HG03575 (cell line): Measurements from ENCODE around the gene ERVH48-1.
"Not testable (repeated sequence)": the region's sequence is repeated elsewhere in the genome, so short reads cannot be mapped to it uniquely, and the experiment has no call there.

Source experiments
- ATAC-seq: cut with Tn5 transposase; IDR thresholded peaks from one replicate; pipeline ENCODE4 v1.9.1; 2021; ENCODE audit not compliant: unreplicated experiment, insufficient number of reproducible peaks, low FRiP score; ENCODE audit errors: extremely low read depth

Gene ERVH48-1

DNA sequence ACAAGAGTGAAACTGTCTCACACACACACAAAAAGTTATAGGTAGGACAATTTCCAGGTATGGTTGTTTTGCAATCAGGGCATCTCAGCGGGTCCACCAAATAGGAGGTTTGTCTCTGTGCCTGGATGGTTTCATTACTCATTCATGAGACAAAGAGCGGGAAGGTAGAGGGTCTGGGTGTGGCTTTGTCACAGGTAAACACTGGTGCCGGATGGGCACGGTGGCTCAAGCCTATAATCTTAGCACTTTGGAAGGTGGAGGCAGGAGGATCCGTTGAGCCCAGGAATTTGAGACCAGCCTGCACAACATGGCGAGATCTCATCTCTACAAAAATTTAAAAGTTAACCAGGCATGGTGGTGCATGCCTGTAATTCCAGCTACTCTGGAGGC is 16.3 kb upstream of the ERVH48-1 start:
- ATAC-seq, result no peak

GRCh38 chr21:42939582-42940413 is 14.4 kb upstream of the ERVH48-1 start:
- no peak for ATAC-seq

DNA sequence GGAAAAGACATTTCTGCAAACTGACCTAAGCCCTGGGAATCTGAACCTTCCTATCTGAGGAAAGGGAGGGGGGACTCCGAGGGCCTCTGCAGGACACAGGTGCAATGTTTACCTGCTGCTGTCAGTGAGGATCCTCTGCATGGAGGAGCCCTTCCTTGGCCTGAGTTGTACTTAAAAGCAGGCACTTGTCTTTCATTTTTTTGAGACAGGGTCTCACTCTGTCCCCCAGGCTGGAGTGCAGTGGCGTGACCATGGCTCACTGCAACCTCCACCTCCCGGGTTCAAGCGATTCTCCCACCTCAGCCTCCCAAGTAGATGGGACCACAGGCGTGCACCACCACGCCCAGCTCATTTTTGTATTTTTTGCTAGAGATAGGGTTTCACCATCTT is 13.2 kb upstream of the ERVH48-1 start:
- not testable (repeated sequence) for ATAC-seq

DNA sequence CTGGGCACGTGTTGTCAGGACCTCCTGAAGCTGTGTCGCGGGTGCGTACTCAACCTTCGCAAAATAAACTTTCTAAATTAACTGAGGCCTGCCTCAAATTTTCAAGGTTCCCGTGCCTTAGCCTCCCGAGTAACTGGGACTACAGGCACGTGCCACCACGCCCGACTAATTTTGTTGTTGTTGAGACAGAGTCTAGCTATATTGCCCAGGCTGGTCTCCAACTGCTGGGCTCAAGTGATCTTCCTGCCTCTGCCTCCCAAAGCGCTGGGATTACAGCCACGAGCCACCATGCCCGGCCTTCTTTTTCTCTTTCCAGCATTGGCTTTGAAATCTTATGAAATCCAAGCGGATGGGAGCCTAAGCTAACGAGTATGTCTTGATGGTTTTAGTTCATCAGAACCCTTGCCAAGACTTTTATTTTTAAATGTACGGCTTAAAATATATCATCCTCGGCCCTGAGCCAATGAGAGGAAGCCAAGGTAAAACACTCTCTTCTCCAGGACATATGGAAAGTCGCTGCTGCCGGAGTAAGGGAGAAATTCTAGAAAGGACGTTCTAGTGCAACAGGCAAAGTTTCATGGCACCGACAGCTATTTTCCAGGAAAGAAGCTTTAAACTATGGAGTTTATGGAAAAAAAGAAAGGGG is 12.7 kb upstream of the ERVH48-1 start:
- ATAC-seq, result no peak

DNA sequence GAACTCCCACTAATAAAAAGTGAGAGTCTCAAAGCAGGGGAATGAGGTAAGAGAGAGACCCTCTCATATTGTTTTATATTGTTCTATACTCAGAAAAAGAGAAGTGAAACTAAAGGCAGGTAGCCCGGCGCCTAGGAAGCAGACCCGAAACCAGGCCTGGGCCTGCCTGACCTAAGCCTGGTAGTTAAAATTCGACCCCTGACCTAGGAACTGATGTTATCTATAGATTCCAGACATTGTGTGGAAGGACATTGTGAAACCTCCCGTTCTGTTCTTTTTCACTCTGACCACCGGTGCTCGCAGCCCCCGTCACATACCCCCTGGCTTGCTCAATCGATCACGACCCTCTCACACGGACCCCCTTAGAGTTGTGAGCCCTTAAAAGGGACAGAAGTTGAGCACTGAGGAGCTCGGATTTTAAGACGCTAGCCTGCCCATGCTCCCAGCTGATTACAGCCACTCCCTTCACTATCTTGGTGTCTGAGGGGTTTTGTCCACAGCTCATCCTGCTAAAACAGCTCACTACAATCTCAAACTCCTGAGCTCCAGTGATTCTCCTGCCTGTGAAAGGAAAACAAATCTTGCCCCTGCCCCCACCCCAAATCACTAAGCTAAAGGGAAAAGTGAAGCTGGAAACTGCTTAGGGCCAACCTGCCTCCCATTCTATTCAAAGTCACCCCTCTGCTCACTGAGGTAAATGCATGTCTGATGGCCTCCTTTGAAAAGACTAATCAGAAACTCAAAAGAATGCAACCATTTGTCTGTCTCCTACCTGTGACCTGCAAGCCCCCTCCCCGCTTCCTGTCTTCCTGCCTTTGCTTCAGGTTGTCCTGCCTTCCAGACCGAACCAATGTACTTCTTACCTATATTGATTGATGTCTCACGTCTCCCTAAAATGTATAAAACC is 11.9 kb upstream of the ERVH48-1 start:
- ATAC-seq, result not testable (repeated sequence)

DNA sequence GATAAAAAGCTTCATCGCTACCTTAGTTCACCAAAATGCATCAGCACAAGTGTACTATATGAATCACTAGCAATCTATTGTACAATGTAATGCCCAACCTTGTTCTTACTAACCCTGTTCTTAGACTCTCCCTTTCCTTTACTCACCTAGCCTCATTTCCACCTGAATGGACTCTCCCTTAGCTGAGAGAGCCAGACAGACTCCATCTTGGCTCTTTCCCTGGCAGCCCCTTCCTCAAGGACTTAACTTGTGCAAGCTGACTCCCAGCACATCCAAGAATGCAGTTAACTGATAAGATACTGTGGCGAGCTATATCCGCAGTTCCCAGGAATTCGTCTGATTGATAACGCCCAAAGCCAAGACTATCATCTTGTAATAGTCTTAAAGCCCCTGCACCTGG is 10.9 kb upstream of the ERVH48-1 start:
- not testable (repeated sequence) for ATAC-seq

GRCh38 chr21:42933973-42934372 is 8.5 kb upstream of the ERVH48-1 start:
- ATAC-seq, result not testable (repeated sequence)

DNA sequence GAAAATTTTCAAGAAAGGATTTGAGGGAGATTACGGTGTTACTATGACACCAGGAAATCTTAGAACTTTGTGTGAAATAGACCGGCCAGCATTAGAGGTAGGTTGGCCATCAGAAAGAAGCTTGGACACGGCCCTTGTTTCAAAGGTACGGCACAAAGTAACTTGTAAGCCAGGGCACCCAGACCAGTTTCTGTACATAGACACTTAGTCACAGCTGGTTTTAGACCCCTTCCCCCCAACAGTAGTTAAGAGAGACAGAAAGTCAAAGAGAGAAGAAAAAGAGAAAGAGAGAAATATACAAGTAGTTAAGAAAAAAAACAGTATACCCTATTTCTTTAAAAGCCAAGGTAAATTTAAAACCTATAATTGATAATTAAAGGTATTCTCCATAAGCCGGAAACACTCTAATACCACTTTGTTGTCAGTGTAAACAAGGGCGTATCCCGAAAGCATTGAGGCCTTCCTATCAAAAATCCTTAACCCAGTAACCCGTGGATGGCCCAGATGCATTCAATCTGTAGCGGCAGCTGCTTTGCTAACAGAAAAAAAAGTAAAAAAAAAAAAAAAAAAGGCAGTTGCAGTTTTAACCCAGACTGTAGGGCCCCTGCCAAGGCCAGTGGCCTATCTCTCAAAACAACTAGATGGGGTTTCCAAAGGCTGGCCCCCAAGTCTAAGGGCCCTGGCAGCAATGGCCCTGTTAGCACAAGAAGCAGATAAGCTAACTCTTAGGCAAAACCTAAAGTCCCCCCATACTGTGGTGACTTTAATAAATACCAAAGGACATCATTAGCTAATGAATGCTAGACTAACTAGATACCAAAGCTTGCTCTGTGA is 7.9 kb upstream of the ERVH48-1 start:
- not testable (repeated sequence) for ATAC-seq

- not testable (repeated sequence) for ATAC-seq
Measured at GRCh38 chr21:42932378-42933136, 7.1 kb upstream of the ERVH48-1 start.

GRCh38 chr21:42931560-42932235 is 6.3 kb upstream of the ERVH48-1 start:
- ATAC-seq, result no peak

GRCh38 chr21:42929969-42930368 is 4.5 kb upstream of the ERVH48-1 start:
- no peak for ATAC-seq

DNA sequence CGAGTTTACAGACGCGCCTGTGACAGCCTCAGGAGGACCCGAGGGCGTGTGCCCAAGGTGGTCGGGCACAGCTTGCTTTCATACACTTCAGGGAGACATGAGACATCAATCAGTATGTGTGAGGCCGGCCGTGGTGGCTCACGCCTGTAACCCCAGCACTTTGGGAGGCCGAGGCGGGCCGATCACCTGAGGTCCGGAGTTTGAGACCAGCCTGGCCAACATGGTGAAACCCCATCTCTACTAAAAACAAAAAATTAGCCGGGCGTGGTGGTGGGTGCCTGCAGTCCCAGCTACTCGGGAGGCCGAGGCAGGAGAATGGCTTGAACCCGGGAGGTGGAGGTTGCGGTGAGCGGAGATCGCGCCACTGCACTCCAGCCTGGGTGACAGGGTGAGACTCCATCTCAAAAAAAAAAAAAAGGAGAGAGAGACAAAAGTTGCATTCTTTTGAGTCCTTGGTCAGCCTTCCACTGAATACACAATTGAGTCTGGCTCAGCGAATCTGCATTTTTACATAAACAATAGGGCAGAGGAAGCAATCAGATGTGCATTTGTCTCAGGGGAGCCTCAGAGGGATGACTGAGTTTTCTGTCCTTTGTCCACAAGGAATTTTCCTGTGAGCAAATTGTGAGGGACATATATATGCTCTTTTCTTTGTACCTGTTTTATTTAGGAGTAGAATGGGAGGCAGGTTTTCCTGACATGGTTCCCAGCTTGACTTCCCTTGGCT is 2.2 kb upstream of the ERVH48-1 start:
- not testable (repeated sequence) for ATAC-seq

- no peak for ATAC-seq
Measured at GRCh38 chr21:42924433-42924751, 1.0 kb downstream of the ERVH48-1 start.

GRCh38 chr21:42923553-42924432 is 1.6 kb downstream of the ERVH48-1 start:
- ATAC-seq, result no peak

GRCh38 chr21:42922918-42923317 is 2.5 kb downstream of the ERVH48-1 start:
- no peak for ATAC-seq

DNA sequence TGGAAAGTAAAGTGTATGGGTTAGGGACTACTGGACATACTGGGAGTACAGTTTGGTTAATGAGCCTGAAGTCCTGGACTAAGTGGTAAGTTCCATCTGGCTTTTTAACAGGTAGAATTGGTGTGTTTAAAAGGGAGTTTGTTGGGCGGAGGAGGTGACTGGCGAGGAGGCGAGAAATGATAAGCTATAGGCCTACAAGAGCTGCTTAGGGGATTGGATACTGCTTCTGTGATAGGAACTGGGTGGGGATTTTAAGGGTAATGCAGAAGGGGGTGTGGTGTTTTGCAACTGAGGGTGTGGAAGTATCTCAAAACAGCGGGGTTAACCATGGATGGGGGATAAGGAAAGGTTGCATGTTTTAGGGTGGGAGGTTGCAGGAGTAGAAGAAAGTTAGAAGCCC is 3.5 kb downstream of the ERVH48-1 start:
- no peak for ATAC-seq
